Nephron (organoid): ENCODE data around the gene RPS16.

Experiments
- H3K27ac Mint-ChIP-seq, 3 experiments: 2 replicates each; pipeline ENCODE4 v1.8.0; 2020; ENCODE audit warnings: mixed read lengths in 3 of 3, mild to moderate bottlenecking in 2 of 3, moderate library complexity in 1 of 3
- H3K27me3 Mint-ChIP-seq: 2 replicates; pipeline ENCODE4 v1.8.0; 2021; ENCODE audit warnings: low read depth, mild to moderate bottlenecking, moderate library complexity, mixed read lengths
- H3K36me3 Mint-ChIP-seq: 2 replicates; pipeline ENCODE4 v1.8.0; 2020; ENCODE audit warnings: low read depth, mixed read lengths
- H3K4me1 Mint-ChIP-seq: 2 replicates; pipeline ENCODE4 v1.8.0; 2020; ENCODE audit warnings: mixed read lengths
- H3K4me3 Mint-ChIP-seq, 3 experiments: 2 replicates each; pipeline ENCODE4 v1.8.0; 2020; ENCODE audit warnings: mild to moderate bottlenecking in 3 of 3, mixed read lengths in 3 of 3, moderate library complexity in 2 of 3
- H3K9me3 Mint-ChIP-seq: 2 replicates; pipeline ENCODE4 v1.8.0; 2020; ENCODE audit warnings: mixed read lengths
- CTCF ChIP-seq, 3 experiments: fragments of 200-600 bp; sonication (generic); IDR thresholded peaks; one replicate each; pipeline ENCODE4 v1.5.0; 2021; ENCODE audit warnings: antibody characterized with exemption in 3 of 3; ENCODE audit not compliant: unreplicated experiment in 3 of 3

Gene RPS16

GRCh38 chr19:39426170-39426569, 9.6 kb downstream of the RPS16 start:
- peak overlapping the region; percentile 3 to 21 (median 20) for H3K27ac Mint-ChIP-seq
- no peaks in the 10 kb centered on the region for H3K27me3 Mint-ChIP-seq
- peaks cover 30% of the 10 kb centered on the region for H3K4me1 Mint-ChIP-seq
- TF ChIP-seq CTCF (IDR thresholded peaks at IDR 0.05; ENCODE audit: unreplicated experiment in 3 of 3): no peak
- H3K9me3 Mint-ChIP-seq: no peaks in the 10 kb centered on the region
- H3K36me3 Mint-ChIP-seq: peaks cover 28% of the 10 kb centered on the region
- no peak overlapping the region for H3K4me3 Mint-ChIP-seq

GRCh38 chr19:39425744-39426143, 10.0 kb downstream of the RPS16 start:
- Mint-ChIP-seq H3K9me3 (no peaks in the 10 kb centered on the region), H3K27me3 (no peaks in the 10 kb centered on the region), H3K4me1 (peaks cover 29% of the 10 kb centered on the region), H3K4me3 (no peak overlapping the region), H3K27ac (peak overlapping the region; percentile 3 to 21 (median 20)), H3K36me3 (peaks cover 32% of the 10 kb centered on the region)
- no peak for TF ChIP-seq CTCF (IDR thresholded peaks at IDR 0.05; ENCODE audit: unreplicated experiment in 3 of 3)

- Mint-ChIP-seq H3K9me3 (no peaks in the 10 kb centered on the region), H3K27me3 (no peaks in the 10 kb centered on the region), H3K4me1 (peaks cover 24% of the 10 kb centered on the region), H3K27ac (peak overlapping the region in 2 of 3 experiments; percentile 20 to 61), H3K36me3 (peaks cover 39% of the 10 kb centered on the region), H3K4me3 (no peak overlapping the region)
- no peak for TF ChIP-seq CTCF (IDR thresholded peaks at IDR 0.05; ENCODE audit: unreplicated experiment in 3 of 3)
Measured at GRCh38 chr19:39424934-39425333, 10.8 kb downstream of the RPS16 start.

- Mint-ChIP-seq H3K36me3 (peaks cover 48% of the 10 kb centered on the region), H3K4me3 (no peak overlapping the region), H3K27ac (peak overlapping the region in 2 of 3 experiments; percentile 35 to 42), H3K4me1 (peaks cover 17% of the 10 kb centered on the region), H3K27me3 (no peaks in the 10 kb centered on the region), H3K9me3 (no peaks in the 10 kb centered on the region)
- TF ChIP-seq CTCF (IDR thresholded peaks at IDR 0.05; ENCODE audit: unreplicated experiment in 3 of 3): no peak
Measured at GRCh38 chr19:39423258-39424086, 12.3 kb downstream of the RPS16 start.

GRCh38 chr19:39422020-39422419, 13.7 kb downstream of the RPS16 start:
- H3K4me1 Mint-ChIP-seq: peaks cover 12% of the 10 kb centered on the region
- H3K36me3 Mint-ChIP-seq: peaks cover 59% of the 10 kb centered on the region
- H3K27ac Mint-ChIP-seq: no peak overlapping the region
- no peak overlapping the region for H3K4me3 Mint-ChIP-seq
- H3K27me3 Mint-ChIP-seq: no peaks in the 10 kb centered on the region
- H3K9me3 Mint-ChIP-seq: no peaks in the 10 kb centered on the region
- TF ChIP-seq CTCF (IDR thresholded peaks at IDR 0.05; ENCODE audit: unreplicated experiment in 3 of 3): no peak

- Mint-ChIP-seq H3K36me3 (peaks cover 54% of the 10 kb centered on the region), H3K4me1 (peaks cover 3% of the 10 kb centered on the region)
- no peak for TF ChIP-seq CTCF (IDR thresholded peaks at IDR 0.05; ENCODE audit: unreplicated experiment in 3 of 3)
Measured at GRCh38 chr19:39420769-39421168, 15.0 kb downstream of the RPS16 start.

More at GRCh38 chr19:39420769-39421168, 15.0 kb downstream of the RPS16 start:
- H3K9me3 Mint-ChIP-seq: no peaks in the 10 kb centered on the region
- no peak overlapping the region for H3K27ac Mint-ChIP-seq
- no peak overlapping the region for H3K4me3 Mint-ChIP-seq
- H3K27me3 Mint-ChIP-seq: no peaks in the 10 kb centered on the region
